Measurements from ENCODE around the gene SLC25A17.

Gene SLC25A17

DNA sequence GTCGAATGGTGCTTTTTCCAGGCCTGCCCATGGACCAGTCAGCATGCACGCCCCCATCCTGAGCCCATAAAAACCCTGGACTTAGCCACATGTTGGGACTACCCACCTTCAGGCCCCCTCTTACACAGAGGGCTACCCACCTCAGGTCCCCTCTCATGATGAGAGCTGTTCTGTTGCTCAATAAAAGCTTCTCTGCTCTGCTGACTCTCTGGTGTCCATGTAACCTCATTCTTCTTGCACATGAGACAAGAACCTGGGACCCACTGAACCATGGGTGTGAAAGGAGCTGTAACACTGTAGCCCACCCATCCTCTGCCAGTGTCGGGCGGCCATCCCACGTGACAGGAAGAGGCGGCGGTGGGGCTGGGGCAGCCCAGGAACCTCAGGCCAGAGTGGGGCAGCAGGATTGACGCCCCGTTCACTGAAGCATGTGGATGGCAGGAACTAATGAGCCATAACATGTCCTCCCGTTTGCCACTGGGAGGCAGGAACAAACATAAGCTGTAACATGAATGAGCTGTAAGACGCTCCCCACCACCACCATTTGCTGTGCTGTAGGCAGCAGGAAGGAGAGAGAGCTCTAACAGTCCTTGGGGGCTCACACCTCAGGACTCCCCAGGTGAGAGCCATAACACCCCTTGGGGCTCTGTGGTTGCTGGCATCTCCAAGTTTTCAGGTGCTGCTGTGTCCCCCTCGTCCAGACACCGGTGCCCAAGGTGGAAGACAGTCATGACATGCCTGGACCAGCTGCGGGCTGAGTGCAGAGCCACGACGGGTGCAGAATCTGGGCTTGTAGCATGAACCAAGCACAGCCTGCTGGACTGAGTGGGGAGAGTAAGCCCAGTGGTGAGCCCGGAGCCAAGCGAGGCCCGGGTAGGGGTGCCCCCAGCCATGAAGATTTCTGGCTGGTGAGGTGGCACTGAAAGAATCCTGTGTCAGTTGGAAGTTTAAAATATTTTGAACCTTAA is 70.5 kb downstream of the SLC25A17 start:
- no peaks in the 10 kb centered on the region for H3K4me1 ChIP-seq (ENCODE audit: control insufficient read depth, insufficient read depth, low read length)
- peaks cover 3% of the 10 kb centered on the region for H3K9me3 ChIP-seq (replicated peaks; ENCODE audit: low read length)
- H3K9ac ChIP-seq (ENCODE audit: low read depth, low read length), result no peak overlapping the region
- H3K4me3 ChIP-seq (ENCODE audit: low read length), result no peak overlapping the region
- H3K4me2 ChIP-seq (ENCODE audit: low read length), result no peak overlapping the region
- no peaks in the 10 kb centered on the region for H3K36me3 ChIP-seq (ENCODE audit: insufficient read depth, low read length)
- peaks cover 17% of the 10 kb centered on the region for H3K27me3 ChIP-seq (ENCODE audit: control insufficient read depth, insufficient read depth, low read length)

DNA sequence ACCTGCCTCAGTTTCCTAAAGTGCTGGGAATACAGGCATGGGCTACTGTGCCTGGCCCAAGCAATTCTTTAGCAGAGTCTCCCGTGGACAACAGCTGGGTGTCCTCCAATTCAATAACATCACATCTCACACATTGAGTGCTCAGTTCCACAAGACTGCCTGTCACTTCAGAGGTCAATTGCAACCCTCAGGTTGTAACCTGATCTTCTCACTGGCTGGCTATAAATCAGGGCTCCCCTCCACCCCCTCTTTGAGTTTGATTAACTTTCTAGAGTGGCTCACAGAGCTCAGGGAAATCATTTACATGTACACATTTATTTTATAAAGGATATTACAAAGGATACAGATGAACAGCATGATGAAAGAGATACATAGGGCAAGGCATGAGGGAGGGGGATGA is 71.8 kb downstream of the SLC25A17 start:
- no peak overlapping the region for H3K9ac ChIP-seq (ENCODE audit: low read depth, low read length)
- peaks cover 3% of the 10 kb centered on the region for H3K9me3 ChIP-seq (replicated peaks; ENCODE audit: low read length)
- H3K36me3 ChIP-seq (ENCODE audit: insufficient read depth, low read length), result no peaks in the 10 kb centered on the region
- no peaks in the 10 kb centered on the region for H3K4me1 ChIP-seq (ENCODE audit: control insufficient read depth, insufficient read depth, low read length)
- H3K27me3 ChIP-seq (ENCODE audit: control insufficient read depth, insufficient read depth, low read length), result peaks cover 10% of the 10 kb centered on the region
- H3K4me2 ChIP-seq (ENCODE audit: low read length), result no peak overlapping the region
- H3K4me3 ChIP-seq (ENCODE audit: low read length), result no peak overlapping the region

DNA sequence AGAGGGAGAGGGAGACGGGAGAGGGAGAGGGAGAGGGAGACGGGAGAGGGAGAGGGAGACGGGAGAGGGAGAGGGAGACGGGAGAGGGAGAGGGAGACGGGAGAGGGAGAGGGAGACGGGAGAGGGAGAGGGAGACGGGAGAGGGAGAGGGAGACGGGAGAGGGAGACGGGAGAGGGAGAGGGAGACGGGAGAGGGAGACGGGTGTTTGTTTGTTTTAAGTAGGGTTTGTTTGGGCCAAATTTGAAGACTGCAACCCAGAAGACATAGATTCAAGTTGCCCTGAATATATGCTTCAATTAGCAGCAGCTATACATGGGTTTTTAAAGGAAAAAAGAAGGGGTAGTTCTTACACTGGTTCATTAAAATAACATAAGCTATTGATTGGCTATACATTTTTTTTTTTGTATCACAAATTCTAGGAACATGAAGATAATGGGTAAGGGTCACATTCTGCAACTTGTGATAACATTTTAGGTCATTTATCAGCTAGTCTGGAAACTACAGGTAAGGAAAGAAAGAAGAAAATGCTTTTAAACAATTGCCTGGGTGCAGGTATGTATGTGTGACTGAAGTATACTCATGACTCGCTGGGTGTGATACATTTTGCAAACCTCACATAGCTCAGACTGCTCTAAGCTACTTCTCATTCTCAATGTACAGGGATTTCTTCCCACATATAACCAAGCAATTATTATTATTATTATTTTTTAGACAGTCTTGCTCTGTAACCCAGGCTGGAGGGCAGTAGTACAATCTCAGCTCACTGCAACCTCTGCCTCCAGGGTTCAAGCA is 72.5 kb downstream of the SLC25A17 start:
- H3K9ac ChIP-seq (ENCODE audit: low read depth, low read length), result no peak overlapping the region
- peaks cover 3% of the 10 kb centered on the region for H3K9me3 ChIP-seq (replicated peaks; ENCODE audit: low read length)
- no peaks in the 10 kb centered on the region for H3K4me1 ChIP-seq (ENCODE audit: control insufficient read depth, insufficient read depth, low read length)
- no peak overlapping the region for H3K4me3 ChIP-seq (ENCODE audit: low read length)
- no peak overlapping the region for H3K4me2 ChIP-seq (ENCODE audit: low read length)
- peaks cover 10% of the 10 kb centered on the region for H3K27me3 ChIP-seq (ENCODE audit: control insufficient read depth, insufficient read depth, low read length)
- H3K36me3 ChIP-seq (ENCODE audit: insufficient read depth, low read length), result no peaks in the 10 kb centered on the region

DNA sequence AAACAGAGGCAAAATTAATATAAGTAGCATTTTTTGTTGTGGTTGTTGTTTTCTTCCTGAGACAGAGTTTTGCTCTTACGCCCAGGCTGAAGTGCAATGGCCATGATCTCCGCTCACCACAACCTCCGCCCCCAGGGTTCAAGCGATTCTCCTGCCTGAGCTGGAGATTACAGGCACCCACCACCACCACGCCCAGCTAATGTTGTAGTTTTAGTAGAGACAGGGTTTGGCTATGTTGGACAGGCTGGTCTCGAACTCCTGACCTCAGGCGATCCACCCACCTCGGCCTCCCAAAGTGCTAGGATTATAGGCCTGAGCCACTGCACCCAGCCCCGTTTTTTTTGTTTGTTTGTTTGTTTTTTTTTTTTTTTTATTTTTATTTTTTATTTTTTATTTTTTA is 75.4 kb downstream of the SLC25A17 start:
- Histone ChIP-seq H3K4me3 (ENCODE audit: low read length) (no peak overlapping the region), H3K4me1 (ENCODE audit: control insufficient read depth, insufficient read depth, low read length) (no peaks in the 10 kb centered on the region), H3K4me2 (ENCODE audit: low read length) (no peak overlapping the region), H3K27me3 (ENCODE audit: control insufficient read depth, insufficient read depth, low read length) (peaks cover 11% of the 10 kb centered on the region), H3K9me3 (replicated peaks; ENCODE audit: low read length) (peaks cover 3% of the 10 kb centered on the region), H3K9ac (ENCODE audit: low read depth, low read length) (no peak overlapping the region), H3K36me3 (ENCODE audit: insufficient read depth, low read length) (no peaks in the 10 kb centered on the region)

DNA sequence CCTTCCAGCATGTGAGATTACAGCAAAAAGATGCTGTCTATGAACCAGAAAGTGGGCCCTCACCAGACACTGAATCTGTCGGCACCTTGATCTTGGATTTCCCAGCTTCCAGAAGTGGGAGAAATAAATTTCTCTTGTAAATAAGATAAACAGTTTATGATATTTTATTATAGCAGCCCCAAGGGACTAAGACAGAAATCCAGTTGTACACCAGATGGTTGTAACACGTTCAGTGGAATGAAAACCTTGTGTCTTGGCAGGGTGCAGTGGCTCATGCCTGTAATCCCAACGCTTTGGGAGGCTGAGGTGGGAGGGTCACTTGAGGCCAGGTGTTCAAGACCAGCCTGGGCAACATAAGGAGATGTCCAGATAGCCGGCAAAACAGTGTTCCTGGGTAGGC is 78.0 kb downstream of the SLC25A17 start:
- Histone ChIP-seq H3K4me3 (ENCODE audit: low read length) (no peak overlapping the region), H3K4me2 (ENCODE audit: low read length) (no peak overlapping the region), H3K27me3 (ENCODE audit: control insufficient read depth, insufficient read depth, low read length) (peaks cover 6% of the 10 kb centered on the region), H3K9ac (ENCODE audit: low read depth, low read length) (no peak overlapping the region), H3K9me3 (replicated peaks; ENCODE audit: low read length) (no peaks in the 10 kb centered on the region), H3K4me1 (ENCODE audit: control insufficient read depth, insufficient read depth, low read length) (no peaks in the 10 kb centered on the region), H3K36me3 (ENCODE audit: insufficient read depth, low read length) (no peaks in the 10 kb centered on the region)

DNA sequence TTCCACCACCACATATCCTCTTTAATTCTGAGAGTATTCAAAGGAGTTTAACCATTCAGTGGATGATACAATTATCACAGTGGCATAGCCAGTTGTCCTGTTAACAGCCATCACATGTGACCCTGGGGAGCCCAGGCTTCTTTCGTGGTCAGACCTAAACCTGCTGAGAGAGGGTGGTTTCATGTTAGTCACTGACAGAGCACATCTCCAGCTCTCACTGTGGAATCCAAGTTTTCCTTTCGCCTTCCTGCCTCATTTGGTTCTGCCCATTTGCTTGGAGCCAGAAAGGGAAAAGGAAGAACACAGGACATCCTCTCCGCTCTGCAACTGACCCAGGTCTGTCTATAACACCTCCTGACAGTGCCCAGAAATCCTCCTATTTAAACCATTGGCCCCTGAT is 79.4 kb downstream of the SLC25A17 start:
- no peak overlapping the region for H3K4me3 ChIP-seq (ENCODE audit: low read length)

DNA sequence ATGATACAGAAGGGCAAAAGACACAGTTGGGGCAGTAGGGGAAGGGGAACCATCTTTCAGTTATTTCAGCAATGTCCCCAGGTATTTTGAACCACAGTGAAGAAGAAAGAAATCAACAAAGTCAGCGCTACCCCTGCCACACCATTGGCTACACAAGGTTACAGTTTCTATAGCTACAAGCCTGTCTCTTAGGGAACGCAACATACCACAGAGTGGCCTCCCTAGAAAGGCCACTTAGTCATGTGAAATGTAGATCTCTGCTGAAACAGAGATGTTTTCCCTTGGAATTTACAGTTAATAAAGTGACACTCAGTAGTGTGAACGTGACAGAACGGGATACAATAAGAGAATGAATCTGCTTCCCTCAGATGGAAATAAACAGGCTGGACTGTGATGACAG is 85.2 kb downstream of the SLC25A17 start:
- Histone ChIP-seq H3K9ac (ENCODE audit: low read depth, low read length) (no peak overlapping the region), H3K9me3 (replicated peaks; ENCODE audit: low read length) (no peaks in the 10 kb centered on the region), H3K4me3 (ENCODE audit: low read length) (no peak overlapping the region), H3K27me3 (ENCODE audit: control insufficient read depth, insufficient read depth, low read length) (no peaks in the 10 kb centered on the region), H3K36me3 (ENCODE audit: insufficient read depth, low read length) (no peaks in the 10 kb centered on the region), H3K4me2 (ENCODE audit: low read length) (no peak overlapping the region), H3K4me1 (ENCODE audit: control insufficient read depth, insufficient read depth, low read length) (no peaks in the 10 kb centered on the region)

More for the DNA sequence above, 79.4 kb downstream of the SLC25A17 start:
- Histone ChIP-seq H3K27me3 (ENCODE audit: control insufficient read depth, insufficient read depth, low read length) (peaks cover 6% of the 10 kb centered on the region), H3K36me3 (ENCODE audit: insufficient read depth, low read length) (no peaks in the 10 kb centered on the region), H3K4me2 (ENCODE audit: low read length) (no peak overlapping the region), H3K4me1 (ENCODE audit: control insufficient read depth, insufficient read depth, low read length) (no peaks in the 10 kb centered on the region), H3K9ac (ENCODE audit: low read depth, low read length) (no peak overlapping the region), H3K9me3 (replicated peaks; ENCODE audit: low read length) (no peaks in the 10 kb centered on the region)

DNA sequence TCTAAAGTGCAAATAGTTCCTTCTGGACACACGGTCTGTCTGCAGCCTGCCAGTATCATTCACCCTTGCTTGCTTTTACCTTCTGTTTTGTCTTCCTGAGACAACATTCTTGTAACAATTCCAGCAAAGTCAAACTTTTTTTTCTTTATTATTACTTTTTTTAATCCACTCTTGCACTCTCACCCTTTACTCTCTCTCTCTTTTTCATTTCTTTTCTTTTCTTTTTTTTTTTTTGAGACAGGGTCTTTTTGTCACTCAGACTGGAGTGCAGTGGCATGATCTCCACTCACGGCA is 86.2 kb downstream of the SLC25A17 start:
- H3K9me3 ChIP-seq (replicated peaks; ENCODE audit: low read length), result no peaks in the 10 kb centered on the region
- no peaks in the 10 kb centered on the region for H3K36me3 ChIP-seq (ENCODE audit: insufficient read depth, low read length)
- no peak overlapping the region for H3K4me2 ChIP-seq (ENCODE audit: low read length)
- no peak overlapping the region for H3K4me3 ChIP-seq (ENCODE audit: low read length)
- no peaks in the 10 kb centered on the region for H3K27me3 ChIP-seq (ENCODE audit: control insufficient read depth, insufficient read depth, low read length)
- H3K4me1 ChIP-seq (ENCODE audit: control insufficient read depth, insufficient read depth, low read length), result no peaks in the 10 kb centered on the region
- H3K9ac ChIP-seq (ENCODE audit: low read depth, low read length), result no peak overlapping the region

DNA sequence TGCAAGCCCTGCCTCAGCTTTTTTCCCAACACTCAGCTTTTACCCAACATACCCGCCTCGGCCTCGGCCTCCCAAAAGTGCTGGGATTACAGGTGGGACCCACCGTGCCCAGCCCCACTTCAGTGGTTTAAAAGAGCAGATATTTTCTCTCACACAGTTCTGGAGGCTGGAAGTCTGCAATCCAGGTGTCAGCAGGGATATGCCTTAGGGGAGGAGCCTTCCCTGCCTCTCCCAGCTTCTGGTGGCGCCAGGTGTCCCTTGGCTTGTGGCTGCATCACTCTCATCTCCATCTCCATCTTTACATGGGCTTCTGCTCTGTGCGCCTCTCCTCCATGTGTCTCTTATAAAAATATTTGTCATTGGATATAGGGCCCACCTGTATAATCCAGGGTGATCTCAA is 89.9 kb downstream of the SLC25A17 start:
- H3K4me1 ChIP-seq (ENCODE audit: control insufficient read depth, insufficient read depth, low read length), result no peaks in the 10 kb centered on the region

DNA sequence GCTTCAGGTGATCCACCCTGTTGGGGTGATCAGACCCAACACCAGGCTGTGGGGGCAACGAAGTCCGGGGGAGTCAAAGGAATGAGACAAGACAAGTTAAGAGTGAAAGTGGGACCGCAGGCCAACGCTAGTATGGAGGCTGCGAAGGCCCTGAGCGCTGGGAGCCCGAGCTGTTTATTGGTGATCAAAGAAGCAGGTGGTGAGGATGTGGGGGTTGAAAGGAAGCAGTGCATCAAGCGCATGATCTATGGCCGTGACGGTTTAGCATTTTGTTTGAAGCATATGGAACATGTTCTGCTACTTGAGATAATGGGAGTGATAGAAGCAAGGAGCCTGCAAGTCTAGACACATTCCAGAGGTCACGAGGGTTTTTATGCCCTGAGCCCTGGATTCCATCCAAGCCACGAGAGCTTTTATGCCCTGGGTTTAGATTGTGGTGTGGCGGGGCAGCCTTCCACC is 90.4 kb downstream of the SLC25A17 start:
- Histone ChIP-seq H3K4me3 (ENCODE audit: low read length) (no peak overlapping the region), H3K27me3 (ENCODE audit: control insufficient read depth, insufficient read depth, low read length) (no peaks in the 10 kb centered on the region), H3K4me2 (ENCODE audit: low read length) (no peak overlapping the region), H3K36me3 (ENCODE audit: insufficient read depth, low read length) (no peaks in the 10 kb centered on the region), H3K4me1 (ENCODE audit: control insufficient read depth, insufficient read depth, low read length) (no peaks in the 10 kb centered on the region), H3K9me3 (replicated peaks; ENCODE audit: low read length) (no peaks in the 10 kb centered on the region), H3K9ac (ENCODE audit: low read depth, low read length) (no peak overlapping the region)

More for the DNA sequence above, 89.9 kb downstream of the SLC25A17 start:
- H3K27me3 ChIP-seq (ENCODE audit: control insufficient read depth, insufficient read depth, low read length), result no peaks in the 10 kb centered on the region
- no peaks in the 10 kb centered on the region for H3K9me3 ChIP-seq (replicated peaks; ENCODE audit: low read length)
- H3K9ac ChIP-seq (ENCODE audit: low read depth, low read length), result no peak overlapping the region
- no peak overlapping the region for H3K4me2 ChIP-seq (ENCODE audit: low read length)
- no peaks in the 10 kb centered on the region for H3K36me3 ChIP-seq (ENCODE audit: insufficient read depth, low read length)
- no peak overlapping the region for H3K4me3 ChIP-seq (ENCODE audit: low read length)

DNA sequence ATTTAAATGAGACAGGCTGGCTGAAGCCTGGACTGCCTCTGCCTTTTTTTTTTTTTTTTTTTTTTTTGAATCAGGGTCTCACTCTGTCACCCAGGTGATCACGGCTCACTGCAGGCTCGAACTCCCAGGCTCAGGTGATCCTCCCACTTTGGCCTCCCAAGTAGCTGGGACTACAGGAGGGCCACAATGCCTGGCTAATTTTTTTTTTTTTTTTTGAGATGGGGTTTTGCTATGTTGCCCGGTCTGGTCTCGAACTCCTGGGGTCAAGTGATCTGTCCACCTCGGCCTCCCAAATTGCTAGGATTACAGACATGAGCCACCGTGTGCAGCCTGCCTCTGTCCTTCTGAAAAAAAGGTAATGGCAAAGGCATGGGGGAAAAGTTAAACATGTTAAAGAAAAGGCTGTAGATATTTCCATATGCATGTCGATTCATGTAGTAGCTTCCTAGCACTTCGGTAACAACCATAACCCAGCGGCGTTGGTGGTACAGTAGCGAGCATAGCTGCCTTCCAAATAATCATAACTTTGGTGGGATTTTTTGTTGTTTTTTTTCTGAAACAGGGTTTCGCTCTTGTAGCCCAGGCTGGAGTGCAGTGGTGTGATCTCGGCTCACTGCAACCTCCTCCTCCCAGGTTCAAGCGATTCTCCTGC is 91.1 kb downstream of the SLC25A17 start:
- no peaks in the 10 kb centered on the region for H3K9me3 ChIP-seq (replicated peaks; ENCODE audit: low read length)
- no peak overlapping the region for H3K4me2 ChIP-seq (ENCODE audit: low read length)
- H3K4me1 ChIP-seq (ENCODE audit: control insufficient read depth, insufficient read depth, low read length), result no peaks in the 10 kb centered on the region
- H3K4me3 ChIP-seq (ENCODE audit: low read length), result no peak overlapping the region
- H3K9ac ChIP-seq (ENCODE audit: low read depth, low read length), result no peak overlapping the region
- H3K27me3 ChIP-seq (ENCODE audit: control insufficient read depth, insufficient read depth, low read length), result no peaks in the 10 kb centered on the region
- no peaks in the 10 kb centered on the region for H3K36me3 ChIP-seq (ENCODE audit: insufficient read depth, low read length)
